Activated CD8-positive, alpha-beta memory T cell treated with anti-CD3 and anti-CD28 coated beads, Interleukin-2, amount 50 U/mL, for 24 hours (primary cell): ENCODE data around the gene VWC2L.

ENCODE experiments used
- DNase-seq: peaks from one replicate; pipeline ENCODE4 v3.0.0-alpha.2; 2020; ENCODE audit errors: extremely low read depth

The VWC2L gene

DNA sequence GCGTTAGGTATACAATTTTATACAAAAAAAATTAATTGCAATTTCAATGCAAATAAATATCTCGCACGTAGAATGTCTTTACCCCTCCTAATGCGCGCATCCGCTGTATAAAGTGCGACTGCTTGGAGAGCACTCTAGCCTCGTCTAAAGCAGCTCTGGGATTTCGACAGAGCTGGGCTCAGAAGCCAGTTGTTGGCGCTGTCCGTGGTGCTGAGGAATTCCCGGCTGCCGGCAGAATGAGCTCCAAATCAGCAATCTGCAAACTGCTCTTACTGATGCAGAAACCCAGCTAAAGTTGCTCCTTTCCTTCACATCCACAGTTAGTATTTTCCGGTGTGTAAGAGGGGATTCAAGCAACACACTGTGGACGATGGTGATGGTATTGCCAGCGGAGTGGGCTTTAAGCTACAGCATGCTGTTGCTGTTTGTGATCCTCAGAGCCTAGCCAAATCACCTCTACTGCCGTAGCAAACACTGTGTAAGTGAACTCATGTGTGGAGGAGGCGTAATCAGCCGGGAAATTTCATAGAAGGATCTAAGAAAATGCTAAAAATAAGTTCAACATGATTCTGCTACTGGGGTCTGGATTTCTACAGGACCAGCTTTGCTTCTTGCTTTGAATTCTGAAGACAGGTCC lies at the start of gene VWC2L:
Gene VWC2L (plus strand): TSS at position 137 of the 637 bp plus-strand sequence. CDS start 3,140 bp downstream, outside the sequence.
- no peak for DNase-seq

DNA sequence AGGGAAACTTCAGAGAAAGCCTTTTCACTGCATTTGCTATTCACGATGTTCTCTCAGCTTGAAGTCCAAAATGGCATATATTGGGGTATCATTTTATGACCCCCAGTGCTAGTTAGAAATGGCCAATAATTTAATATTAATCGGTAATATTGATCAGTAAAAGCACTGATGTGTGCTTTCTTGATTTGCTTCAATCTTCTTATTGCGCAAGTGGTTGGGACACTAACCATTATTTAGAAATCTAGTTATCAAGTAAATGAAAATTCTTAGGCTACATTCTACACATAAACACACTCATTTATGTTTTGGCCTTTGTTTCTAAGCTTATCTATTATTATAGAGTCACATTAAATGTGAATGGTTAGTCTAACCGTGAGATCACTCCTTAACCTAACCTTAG lies 49.7 kb upstream of the VWC2L start:
- no peak for DNase-seq

DNA sequence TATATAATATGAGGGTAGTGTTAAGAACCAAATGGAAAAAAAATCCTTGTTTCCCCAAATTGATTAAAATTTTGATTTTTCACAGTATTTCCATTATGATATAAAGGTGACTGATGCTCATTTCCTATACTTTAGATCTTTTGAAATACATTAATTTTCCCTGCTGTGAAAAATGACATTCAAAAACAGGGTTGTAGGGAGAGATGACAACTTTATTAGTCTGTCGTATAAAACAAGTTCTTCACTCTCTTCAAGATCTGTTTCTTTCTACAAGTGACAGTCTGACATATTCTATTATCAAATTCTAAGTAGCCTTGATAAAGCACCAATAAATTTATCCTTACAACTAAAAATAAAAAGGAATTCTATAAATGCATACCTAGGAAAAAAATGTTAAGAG lies 45.3 kb upstream of the VWC2L start:
- no peak for DNase-seq

DNA sequence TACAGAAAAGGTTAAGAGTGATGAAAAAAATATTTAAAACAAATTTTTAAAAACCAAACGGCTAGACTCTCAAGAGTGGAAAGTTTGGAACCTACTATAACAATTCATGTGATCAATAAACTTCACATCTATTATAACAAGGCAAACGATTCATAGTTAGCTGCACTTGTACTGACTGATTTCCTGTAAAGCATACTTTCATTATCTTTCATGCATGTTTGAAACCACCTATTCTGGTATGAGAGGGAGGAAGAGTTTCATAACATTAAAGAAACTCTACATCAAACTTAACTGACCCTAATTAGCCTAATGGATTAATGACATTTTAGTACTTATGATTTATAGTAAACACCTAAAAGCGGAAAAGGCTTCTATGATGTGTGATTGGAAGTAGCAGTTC lies 43.7 kb upstream of the VWC2L start:
- DNase-seq: no peak

DNA sequence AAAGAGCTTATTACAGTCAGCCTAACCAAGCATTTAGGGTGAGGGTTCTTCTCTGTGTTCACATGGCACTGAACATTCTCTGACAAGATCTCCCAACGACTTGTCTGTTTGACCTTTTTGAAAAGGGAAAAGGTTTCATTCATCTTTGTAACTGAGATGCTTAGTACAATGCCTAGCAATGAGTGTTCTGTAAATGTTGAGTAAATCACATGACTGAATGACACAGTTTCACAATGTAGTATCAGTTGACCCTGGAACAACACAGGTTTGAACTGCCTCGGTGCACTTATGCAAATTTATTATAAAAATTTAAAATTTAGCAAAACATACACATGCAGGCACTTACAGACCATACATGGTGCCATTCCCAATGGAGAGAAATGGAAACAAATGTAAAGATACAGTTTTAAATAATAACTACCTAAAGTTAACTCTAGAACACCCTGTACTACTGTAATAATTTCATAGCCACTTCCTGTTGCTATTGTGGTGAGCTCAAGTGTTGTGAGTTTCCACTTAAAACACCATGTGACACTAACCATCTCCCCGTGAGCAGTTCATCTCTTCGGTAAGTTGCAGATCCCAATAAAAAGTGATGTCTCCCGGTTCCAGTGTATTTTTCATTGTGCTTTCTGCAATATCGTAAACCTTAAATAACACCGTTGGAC lies 34.1 kb upstream of the VWC2L start:
- no peak for DNase-seq

DNA sequence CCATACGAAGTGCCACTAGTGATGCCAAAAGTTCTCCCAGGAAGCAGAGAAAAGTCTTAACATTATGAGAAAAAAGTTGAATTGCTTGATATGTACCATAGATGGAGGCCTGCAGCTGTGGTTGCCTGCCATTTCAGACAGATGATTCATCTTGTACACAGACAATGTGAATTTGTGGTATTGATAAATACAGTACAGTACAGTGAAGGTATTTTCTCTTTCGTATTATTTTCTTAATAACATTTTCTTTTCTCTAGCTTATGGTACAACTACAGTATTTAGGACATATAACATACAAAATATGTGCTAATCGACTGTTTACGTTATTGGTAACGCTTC lies 33.6 kb upstream of the VWC2L start:
- no peak for DNase-seq

DNA sequence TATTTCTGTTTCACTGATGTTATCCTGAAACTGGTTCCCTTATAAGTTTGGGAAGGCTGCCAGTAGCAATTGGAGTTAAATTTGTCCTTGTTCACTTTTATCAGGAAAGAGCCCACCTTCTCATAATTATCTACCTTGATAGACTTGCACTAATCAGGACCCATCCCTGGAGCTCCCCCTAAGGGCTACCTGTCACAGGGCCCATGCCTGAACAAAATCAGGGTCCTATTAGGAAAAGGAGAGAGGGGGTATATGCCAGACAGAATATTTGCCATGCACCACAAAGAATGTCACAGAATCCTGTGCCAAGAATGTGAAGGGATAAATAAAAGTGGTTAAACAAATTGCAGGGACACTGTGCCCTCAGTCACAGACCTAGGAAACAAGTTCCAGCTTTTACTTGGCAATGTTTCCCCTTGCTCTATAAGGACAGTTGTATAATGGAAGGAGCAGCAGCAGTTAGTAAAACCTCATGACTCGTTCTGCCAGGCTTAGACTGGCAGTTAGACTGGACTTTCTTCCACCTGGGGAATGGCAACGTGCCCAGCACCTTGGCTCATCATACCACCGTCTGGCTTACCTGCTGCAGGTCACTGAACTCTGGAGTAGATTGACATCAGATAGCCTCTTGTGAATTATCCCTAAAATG lies 32.3 kb upstream of the VWC2L start:
- no peak for DNase-seq

DNA sequence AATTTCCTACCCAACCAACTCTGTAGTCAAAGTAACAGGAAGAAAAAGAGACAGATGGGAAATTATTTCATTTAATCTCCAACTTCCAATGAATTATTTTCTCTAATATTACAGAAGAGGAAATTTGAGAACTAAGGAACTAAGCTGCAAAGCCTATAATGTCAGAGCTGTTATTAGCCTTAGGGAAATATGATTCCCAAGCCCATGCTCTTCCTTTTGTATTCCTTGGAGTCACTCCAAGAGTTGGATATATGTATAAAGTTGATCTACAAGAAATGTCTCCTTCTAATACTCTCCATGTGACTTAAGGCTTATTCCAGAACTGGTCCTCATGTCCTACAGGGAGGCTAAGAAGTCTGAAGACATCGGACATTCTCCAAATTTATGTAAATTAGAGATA lies 31.6 kb upstream of the VWC2L start:
- DNase-seq: no peak

DNA sequence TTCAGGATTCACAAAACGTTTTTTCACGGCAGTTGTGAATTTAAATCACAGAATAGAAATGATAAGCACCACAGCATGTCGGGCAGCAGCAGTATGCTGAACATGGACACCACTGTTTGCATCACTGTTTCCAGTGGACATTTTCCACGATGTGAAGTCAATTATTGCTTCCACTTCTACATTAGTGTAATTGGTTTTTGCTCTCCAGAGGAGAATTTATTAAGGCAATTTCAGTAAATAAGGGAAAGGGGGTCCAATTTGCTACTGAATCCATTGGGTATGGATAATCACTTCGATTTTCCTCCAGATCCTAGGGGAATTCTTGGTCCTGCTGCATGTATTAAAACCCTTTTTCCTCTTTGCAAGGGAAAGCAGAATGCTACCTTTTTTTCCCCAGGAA lies 30.2 kb upstream of the VWC2L start:
- no peak for DNase-seq

DNA sequence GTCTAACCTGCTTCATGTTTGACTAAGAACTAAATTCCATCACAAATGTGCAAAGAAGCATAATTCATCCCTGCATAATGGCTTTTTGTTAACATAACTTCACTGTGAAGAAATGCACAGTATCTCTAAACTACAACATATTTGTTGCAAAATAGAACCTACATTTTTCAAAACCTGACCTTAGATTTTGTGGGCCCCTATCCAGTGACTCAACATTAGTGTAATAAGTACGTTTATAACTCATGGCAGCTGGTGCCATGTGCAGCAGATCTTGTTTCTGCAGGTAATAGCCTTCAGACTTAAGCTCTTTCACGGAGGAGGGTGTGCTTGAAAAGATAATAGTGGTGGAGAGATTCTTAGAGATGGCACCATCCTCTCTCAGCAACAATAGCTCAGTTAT lies 28.6 kb upstream of the VWC2L start:
- no peak for DNase-seq

DNA sequence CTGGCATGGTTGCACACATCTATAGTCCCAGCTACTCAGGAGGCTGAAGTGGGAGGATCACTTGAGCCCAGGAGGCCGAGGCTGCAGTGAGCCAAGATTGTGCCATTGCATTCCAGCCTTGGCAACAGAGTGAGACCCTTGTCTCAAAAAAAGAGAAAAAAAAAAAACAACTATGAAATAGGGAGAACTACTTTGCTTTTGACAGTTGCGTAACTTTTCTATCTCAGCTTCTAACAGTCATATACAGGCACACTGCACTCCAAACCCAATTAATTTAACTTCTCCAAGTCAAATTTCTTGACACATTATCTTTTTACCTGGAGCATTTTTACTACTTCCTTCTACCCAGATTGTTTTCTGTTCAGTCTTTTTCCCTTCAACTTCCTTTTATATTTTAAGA lies 24.1 kb upstream of the VWC2L start:
- DNase-seq: no peak

DNA sequence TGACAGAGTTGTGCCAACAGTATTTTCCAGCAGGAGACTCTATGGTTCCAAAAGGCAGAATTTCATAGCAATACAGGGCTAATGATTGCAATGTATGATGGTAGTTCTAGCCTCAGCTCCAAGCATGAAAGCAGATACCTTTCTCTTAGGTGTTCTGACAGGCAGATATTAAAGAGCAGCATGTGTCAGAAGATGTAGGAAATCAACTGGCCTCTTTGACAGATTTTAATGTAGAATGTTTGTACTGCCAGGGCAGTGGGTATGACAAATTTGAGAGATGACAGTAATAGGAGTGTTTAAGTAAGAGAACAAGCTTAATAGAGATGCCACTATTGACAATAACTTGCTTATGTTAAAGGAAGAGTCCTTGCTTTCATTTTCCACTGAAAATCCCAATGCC lies 21.5 kb upstream of the VWC2L start:
- no peak for DNase-seq

DNA sequence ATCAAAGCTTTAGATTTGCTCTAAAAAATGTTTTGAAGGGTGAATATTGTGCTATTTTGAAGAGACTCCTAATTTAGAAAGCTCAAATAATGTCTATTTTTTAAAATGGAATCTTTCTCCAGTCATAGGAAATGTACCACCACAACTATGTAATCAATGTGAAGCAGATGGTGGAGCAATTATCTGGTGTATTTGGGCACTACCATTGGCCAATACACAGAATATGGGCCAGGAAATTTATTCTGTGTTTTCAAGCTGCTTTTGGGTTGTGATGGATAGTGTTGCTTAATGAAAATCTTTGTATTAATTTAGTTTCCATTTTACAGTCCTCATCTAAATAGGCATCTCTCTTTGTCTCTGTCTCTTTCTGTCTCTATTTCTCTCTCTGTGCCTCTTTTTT lies 17.1 kb upstream of the VWC2L start:
- no peak for DNase-seq

DNA sequence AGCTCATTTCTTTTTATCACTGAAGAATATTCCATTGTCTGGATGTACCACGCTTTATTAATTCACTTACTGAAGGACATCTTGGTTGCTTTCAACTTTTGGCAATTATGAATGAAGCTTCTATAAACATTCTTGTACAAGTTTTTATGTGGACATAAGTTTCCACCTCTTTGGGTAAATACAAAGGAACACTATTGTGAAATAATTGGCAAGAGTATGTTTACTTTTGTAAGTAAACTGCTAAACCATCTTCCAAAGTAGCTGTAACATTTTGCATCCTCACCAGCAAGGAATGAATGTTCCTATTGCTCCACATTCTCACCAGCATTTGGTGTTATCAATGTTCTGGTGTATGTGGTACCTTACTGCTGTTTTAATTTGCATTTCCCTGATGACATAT lies 15.8 kb upstream of the VWC2L start:
- no peak for DNase-seq

DNA sequence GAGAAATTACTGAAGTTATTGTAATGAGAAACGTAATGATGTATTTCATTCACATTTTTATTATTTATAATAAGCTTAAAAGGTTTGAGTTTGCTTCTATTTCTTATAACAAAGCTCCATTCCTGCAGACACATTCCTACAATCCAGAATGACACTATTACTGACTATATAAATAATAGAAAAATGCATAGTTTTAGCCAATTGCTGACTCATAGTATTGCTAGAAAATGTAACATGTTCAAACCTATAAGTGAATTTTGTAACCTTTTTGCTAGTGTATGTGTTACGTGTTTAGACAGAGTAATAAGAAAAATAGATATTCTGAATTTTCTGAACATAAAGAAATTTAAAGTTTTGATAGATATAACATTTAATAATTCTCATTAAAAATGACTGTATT lies 9.3 kb upstream of the VWC2L start:
- DNase-seq: no peak

DNA sequence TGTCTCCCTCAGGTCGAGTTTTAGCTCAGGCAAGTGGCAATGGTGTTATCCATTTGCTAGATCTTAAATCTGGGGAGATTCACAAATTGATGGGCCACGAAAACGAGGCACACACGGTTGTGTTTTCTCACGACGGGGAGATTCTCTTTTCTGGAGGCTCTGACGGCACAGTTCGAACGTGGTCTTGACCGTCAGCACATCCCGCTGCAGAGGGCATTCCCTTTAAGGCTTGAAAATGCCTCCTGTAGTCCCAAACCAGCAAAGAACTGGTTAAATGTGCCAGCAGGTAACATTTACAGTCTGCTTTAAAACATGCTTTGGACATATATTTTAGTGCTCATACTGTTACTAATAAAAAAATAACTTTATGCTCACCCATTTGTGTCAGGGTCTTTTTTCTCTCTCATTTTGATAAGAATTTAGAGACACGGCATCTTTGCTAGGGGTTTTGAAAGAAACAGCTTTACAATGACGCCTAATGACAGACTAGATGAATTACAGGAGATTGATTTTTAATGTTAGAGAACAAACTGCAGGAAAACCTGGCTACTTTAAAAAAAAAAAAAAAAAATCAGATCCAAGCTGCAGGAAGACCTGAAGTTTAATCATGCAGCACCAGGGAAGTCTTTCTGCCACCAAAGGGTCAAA lies 602 bp upstream of the VWC2L start:
- no peak for DNase-seq

DNA sequence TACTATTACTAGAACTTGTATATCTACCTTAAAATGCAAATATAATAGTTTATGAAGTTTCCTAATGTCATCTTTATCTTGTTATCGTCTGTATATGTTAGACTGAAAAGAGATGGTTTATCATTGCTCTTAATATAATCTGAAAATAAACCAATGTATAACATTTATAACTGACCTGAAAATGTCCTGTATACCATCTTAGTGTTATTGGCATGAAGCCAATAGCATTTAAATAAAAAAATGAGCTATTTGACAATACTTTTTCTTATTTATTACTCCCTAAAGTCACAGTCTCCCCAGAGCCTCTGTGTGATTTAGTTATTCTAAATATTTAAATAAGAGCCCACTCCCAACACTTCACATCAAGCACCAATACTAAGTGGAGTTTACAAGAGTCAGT lies 1.8 kb downstream of the VWC2L start:
- no peak for DNase-seq

DNA sequence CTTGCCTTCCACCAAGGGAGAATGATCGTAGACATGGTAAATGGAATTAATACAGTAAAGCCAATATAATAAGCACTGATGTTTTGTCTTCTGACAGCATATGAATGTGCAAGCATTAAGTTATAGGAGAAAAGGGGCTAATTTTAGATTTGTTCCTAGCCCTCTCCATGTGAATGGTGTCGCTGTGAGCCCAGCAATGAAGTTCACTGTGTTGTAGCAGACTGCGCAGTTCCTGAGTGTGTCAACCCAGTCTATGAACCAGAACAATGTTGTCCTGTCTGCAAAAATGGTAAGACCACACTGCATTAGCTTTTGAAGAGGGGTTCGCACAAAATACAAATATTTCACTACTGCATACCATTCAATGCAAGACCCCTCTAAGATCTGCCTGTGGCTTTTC lies 25.6 kb downstream of the VWC2L start:
- DNase-seq: no peak

DNA sequence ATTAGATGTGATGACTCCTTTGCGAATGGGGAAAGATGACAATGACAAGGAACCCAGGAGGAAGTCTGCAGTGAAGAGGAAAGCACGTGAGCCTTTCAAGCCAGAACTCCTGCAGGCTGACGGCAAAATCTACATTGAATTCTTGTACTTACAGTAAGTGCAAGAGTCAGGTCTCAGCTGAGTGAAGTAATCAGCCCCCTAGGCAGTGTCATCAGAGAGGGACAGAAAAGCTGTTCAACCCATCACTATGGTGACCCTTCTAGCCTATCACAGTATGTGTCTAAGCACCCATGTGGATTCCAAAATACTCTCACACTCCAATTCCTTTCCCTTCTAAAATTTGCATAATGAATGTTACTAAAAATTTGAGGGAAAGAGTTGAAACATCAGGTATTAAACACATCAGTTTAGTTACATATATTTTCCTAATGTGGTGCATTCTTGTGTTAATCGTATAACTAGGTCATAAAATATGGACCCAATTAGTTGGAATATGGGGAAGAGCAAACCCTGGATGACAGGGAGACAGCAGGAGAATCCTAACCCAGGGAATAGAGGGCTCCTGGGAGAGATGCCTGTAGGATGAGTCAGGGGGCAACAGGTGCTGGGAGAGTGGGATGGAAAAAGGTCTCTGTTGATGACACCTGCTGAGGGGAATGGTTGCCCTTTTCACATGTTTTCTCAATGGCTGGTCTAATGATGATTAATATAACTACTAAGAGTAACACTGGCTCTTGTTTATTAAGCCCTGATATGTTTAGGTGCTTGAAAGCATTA lies 39.5 kb downstream of the VWC2L start:
- no peak for DNase-seq

DNA sequence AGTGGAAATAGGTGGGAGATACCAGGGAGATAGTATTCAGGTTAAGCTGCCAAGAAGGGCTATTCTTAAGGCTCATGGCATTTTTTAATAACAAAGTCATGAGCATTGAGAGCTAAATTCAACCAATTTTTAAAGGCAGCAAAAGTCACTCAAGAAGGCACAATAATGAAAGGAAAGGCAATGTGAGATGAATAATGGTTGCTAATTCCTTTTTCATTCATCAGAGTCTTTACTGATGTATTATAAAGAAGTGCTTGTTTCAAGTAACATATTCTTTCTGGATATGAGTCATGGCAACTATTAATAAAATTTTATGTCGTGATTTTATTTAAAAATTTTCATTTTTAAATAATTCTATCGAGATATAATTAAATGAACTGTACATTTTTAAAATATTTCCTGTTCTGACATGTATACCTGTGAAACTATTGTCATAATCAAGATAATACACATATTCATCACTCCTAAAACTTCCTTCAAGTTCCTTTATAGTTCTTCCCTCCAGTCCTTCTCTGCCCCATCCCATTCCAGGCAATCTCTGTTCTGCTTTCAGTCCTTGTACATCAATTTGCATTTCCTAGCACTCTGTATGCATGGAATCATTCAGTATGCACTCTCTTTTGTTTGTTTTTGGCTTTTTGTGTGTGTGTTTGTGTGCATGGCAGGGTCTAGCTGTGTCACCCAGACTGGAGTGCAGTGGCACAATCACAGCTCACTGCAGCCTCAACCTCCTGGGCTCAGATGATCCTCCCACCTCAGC lies 40.8 kb downstream of the VWC2L start:
- no peak for DNase-seq

DNA sequence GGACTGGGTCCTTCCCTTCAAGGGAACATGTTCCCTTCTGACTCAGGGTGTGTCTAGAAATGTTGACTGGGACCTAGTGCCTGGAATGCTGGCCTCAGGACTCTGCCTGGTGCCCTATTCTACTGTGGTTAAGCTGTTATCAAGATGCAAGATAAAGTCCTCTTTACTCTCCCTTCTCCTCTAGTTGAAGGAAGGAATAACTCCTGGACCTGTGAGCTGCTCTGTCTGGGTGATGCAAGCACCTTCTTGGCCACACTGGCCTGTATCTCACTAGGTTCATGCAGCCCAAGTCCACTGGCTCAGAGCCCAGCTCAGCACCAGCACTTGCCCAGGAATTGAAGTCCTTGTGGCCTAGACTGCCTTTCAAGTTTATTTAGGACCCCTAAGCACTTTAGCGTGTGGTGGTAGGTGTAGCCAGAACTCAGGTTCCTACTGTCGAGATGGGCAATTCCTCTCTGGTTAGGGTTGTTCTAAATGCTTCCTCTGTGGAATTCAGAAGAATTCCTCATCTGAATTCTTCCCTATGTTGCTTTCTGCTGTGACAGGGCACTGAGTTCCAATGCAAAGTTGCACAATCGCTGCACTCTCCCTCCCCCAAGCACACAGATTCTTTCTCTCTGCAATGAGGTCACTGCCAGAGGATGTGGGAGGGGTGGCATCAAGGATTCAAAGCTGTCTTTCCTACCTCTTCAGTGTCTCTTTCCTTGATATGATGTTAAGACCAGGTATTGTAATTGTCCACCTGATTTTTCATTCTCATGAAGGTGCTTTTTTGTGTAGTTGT lies 54.7 kb downstream of the VWC2L start:
- no peak for DNase-seq
